Neural progenitor cell (in vitro differentiated cells): ENCODE data around the gene PLEKHG4B.

Source experiments
- CTCF ChIP-seq: fragments of 200-600 bp; sonication (generic); IDR thresholded peaks from 2 replicates; pipeline ENCODE4 v1.5.1; 2017; ENCODE audit warnings: antibody characterized with exemption, mild to moderate bottlenecking
- EZH2 ChIP-seq: fragments of 200-600 bp; sonication (generic); IDR thresholded peaks from 2 replicates; pipeline ENCODE4 v1.6.1; 2017; ENCODE audit warnings: antibody characterized with exemption, mild to moderate bottlenecking, moderate library complexity

- TF ChIP-seq CTCF: no peak
- no peak for TF ChIP-seq EZH2
Observed at GRCh38 chr5:199950-200645, 108.1 kb downstream of the PLEKHG4B start.
